GM12865 (cell line): ENCODE data around the gene SNX19.

Source experiments
- DNase-seq: peaks from one replicate; pipeline ENCODE4 v3.0.0; 2010; ENCODE audit warnings: low read depth
- H3K4me3 ChIP-seq: 2 replicates; pipeline ENCODE4 v1.5.1; 2011; ENCODE audit warnings: mild to moderate bottlenecking, low read depth, low read length, control low read depth
- TF ChIP-seq, protein P1 (sequence below): IDR thresholded peaks from 2 replicates; pipeline ENCODE4 v1.5.1; 2011; ENCODE audit warnings: low read length, control low read depth, low read depth, inconsistent platforms; ENCODE audit not compliant: insufficient read depth; ENCODE audit errors: missing control alignments

SNX19 gene

DNA sequence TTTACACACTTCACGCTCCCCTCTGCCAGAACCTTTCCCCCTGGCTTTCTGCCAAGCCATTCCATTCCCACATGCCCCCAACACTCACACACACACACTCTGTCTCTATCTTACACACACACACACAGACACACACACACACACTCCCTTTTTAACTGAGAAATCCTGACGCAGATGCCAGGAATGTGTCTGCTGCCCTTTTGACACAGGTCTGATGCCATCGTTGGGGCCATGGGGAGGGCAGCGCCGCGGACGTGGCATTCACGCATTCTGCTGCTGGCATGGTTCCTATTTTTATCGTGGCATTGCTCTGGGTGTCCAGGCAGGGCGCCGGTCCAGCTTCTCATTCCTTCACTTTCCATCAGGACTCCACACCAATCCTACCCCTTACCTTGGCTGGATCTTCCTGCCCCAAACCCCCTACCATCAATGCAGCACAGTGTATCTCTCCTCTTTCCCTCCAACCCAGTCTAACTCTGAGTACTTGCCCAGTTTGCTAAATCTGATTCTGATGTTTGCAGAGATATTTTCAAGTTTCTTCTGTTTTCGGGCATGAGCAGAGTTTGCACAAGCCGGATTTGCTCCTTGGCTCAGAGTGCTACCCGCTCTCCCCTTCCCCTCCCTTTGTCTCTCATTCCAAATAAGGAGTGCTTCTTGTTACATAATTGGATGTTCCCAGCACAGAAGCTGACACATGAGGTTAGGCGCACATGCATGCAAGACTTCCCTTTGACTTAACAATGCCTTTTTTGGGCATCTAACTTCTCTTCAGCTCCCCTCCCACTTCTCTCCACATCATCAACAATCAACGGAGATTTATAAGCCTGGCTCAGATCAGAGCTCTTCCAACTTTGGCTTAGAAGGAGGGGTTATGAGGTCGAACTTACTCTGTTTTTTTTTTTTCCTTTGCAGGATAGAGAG lies 18.8 kb downstream of the SNX19 start:
- no peak overlapping the region for H3K4me3 ChIP-seq
- no peak for DNase-seq
- TF ChIP-seq, protein P1, sequence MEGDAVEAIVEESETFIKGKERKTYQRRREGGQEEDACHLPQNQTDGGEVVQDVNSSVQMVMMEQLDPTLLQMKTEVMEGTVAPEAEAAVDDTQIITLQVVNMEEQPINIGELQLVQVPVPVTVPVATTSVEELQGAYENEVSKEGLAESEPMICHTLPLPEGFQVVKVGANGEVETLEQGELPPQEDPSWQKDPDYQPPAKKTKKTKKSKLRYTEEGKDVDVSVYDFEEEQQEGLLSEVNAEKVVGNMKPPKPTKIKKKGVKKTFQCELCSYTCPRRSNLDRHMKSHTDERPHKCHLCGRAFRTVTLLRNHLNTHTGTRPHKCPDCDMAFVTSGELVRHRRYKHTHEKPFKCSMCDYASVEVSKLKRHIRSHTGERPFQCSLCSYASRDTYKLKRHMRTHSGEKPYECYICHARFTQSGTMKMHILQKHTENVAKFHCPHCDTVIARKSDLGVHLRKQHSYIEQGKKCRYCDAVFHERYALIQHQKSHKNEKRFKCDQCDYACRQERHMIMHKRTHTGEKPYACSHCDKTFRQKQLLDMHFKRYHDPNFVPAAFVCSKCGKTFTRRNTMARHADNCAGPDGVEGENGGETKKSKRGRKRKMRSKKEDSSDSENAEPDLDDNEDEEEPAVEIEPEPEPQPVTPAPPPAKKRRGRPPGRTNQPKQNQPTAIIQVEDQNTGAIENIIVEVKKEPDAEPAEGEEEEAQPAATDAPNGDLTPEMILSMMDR, result no peak

DNA sequence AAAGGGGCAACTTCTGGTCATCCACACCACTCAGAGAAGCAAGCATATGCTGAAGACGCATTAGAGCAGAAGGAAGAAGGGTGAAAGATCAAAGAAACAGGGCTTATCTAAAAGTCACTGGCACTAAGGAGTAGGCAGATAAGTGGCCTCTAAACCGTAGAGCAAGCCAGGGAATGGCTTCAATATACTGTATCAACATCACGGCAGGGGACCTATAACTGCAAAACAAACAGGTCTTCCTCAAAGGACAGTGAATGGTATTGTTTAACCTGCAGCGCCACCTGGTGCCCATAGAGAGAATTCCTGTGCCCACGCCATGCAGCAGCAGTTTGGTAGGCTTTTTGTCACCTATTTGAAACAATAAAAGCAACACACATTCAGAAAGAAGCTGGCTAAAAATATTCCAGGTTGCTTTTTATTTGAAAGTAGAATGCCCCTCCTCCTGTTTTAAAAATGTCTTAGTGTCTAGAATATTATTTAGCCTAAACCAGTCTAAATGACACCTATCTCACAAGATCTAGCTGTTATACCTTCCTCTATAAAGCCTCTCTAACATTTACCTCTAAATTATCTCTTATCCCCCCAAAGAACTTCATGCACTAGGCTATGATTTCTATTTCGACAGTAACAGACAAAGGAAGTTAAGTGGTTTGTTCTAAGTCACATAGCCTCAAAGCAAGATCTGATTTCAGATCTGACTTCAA lies 21.8 kb downstream of the SNX19 start:
- TF ChIP-seq, protein P1, result peak; percentile 74
- DNase-seq, result peak; percentile 74
- no peak overlapping the region for H3K4me3 ChIP-seq

DNA sequence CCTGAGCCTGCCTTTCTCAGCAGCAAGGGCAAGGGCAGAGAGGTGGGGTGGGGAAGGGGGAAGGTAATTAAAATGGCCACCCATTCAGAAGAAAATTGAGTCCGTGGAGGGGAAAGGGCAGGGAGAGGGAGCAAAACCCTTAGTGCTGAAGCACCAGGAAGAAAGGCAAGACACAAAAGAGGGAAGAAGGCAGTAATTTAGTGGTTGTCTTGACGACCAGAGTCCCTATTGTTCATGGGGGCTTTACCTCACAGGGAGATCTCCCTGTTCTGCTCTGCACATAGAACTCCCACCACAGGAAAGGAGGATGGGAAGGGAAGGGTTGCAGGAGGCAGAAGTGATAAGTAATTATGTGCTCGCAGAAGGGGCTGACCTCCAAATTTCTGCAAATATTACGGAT lies 23.4 kb downstream of the SNX19 start:
- no peak for DNase-seq
- no peak overlapping the region for H3K4me3 ChIP-seq
- TF ChIP-seq, protein P1, result no peak

DNA sequence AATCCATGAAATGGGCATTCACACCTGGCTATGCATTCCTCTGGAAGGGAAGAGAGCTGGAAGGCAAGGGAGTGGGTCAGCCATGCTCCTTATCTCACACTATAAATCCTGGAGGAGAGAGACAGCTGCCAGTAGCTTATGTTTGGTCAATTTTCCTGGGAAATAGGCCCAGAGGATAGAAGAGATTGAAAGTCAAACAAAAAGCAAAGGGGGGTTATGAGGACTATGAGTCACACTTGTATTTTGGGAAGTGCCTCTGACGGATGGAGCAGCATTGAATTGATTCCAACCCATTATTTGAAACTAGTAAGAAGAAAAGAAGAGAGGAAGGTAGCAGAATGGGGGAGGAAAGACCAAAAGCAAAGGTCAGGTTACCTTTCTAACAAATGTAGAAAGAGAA lies 25.0 kb downstream of the SNX19 start:
- H3K4me3 ChIP-seq, result no peak overlapping the region
- DNase-seq, result no peak
- TF ChIP-seq, protein P1, result no peak

DNA sequence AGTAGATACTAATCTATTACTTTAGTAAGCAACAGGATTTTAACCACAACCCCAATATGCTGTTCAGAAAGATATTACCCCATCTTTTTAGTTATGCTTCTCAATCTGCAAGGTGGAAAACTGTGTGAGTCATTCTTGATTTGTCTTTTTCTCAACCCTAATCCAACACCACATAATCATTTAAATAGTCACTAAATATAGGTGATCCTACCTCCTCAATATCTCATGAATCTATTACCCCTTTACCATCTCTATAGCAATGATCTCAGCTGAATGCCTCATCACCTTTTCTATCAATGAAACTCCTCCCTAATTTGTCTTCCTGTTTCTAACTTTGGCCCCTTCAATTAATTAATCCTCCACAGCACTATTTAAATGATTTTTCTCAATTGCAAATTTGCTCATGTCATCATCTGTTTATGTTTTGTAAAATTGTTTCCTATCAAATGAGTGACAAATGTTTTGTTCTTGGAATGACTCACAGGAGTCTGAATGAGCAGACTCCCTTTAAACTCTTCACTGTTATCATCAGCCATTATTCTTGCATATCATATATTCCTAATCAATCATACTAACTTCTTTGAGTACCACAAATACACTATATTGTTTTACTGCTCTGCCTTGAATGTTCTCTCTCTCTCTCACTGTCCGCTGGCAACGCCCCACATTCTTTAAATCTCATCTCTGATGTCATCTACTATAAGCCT lies 26.1 kb downstream of the SNX19 start:
- no peak overlapping the region for H3K4me3 ChIP-seq
- DNase-seq, result no peak
- TF ChIP-seq, protein P1, result no peak

DNA sequence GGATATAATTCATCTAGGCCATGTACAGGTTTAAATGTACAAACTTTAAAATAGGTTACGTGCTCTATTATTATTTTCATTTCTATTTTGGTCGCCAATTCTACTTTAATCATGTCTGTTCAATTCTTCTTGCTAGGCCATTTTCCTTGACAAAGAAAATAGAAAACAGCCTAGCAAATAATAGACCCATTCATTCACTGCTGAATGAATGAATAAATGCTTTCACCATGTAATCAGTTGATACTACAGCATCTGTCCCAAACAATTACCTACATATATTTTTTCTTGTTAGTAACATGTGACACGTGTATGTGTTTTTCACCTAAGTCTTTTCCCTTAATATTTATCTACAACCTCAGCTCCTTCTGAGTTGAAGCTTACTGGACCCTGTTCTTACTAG lies 27.5 kb downstream of the SNX19 start:
- no peak overlapping the region for H3K4me3 ChIP-seq
- TF ChIP-seq, protein P1, result no peak
- DNase-seq, result no peak
